NCI-H526 treated with DMSO at 0.1 percent for 48 hours (cell line): ENCODE measurements around the gene SIX2.

Experiments used
- DNase-seq: peaks from one replicate; lab custom pipeline; 2025; lab: John Stamatoyannopoulos, UW

Gene SIX2

DNA sequence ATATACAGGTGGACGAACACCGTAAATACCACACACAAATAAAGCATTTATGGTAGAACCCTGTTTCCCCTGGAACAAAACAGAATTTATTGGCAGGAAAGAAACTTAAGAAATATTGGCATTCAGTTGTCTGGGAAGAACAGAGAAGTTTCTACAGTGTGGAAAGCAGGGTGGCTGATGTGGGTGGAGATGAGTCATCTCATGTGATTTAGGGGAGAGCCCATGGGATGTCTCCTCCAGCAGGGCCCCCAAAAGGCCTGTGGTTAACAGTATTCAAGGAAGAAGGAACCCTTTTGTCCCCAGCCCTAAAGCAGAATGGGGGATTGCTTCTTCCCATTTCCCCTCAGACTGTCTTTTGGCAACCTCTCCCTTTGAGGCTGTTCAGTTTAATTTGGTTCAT, 43.6 kb downstream of the SIX2 start:
- no peak for DNase-seq

DNA sequence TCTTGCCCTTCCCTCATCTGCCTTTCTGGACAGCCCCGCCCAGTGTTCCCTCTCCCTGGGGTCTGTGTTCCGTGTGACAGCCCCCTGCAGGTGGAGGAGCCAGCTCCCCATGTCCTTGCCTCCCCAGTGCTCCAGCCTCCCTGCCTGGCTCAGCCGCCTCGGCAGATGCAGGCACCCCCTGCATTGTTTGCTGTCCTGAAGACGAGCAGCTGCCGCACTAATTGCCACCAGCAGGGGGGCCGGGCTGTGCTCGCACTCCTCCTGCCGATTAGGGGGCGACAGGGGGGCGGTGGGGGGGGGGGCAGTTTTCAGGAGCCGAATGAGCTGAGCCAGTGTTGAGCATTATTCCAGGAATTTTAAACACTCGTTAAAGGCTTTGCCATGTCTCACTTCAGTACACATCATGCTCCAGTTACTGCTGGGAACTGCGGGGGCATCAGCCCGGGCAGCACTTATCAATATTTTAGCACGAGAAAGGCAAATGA, 44.5 kb downstream of the SIX2 start:
- no peak for DNase-seq

DNA sequence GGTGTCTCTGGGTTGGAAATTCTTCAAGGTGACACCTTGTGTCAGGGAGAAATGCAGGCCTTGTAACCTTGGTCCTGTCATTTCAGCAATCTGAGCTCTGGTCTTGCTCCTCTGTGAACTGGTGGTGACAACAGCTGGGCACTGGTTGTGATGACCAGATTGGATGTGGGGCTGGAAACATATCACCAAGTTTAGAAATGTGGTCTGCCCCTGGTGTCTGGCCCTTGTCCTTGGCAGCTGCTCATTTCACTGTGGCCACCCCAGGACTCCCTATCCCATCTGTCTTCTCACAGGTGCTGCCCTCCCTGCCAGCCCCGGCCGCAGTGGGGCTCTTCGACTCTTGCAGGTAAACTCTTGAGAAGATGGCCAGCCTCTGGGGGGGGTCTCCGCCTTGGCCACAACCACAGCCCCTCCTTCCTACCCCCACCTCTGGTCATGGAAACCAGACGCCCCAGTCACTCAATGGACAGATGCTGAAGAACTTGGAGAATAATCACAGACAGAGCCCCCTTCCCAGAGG, 47.0 kb downstream of the SIX2 start:
- DNase-seq, result no peak

DNA sequence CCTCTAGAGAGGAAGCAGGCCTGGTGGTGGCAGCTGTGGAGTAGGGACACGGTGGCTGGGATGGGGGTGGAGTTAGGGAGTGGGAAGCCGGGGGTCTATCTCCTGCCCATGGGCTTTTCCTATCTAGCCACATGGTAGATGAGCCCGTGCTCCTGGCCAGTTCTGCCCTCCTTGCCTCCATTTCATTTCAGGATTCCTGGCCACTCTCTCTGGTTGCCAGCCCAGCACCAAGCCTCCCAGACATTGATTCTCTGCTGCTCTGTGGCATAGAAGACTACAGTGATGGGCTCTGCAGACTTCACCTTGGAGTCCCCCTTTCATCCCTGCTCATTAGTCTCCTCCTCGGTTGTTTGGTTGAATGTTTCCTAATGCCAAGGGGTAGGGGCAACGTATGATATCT, 48.4 kb downstream of the SIX2 start:
- DNase-seq, result no peak

DNA sequence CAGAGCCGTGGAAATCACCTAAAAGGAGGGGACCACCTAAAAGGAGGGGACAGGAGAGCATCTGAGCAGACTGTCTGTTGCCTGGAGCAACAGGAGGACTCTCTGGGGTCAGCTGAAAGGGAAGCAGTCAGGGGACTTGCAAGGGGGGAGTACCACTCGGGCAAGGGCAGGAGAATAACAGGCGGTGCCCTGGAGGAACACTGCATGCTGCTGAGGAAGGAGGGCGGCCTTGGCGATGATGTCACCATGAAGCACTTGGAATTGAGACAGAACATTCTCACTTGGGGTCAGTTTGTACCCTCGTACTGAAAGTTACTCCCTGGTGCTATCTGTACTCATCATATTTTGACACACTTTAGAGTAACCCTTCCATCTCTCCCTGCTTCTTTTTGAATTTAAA, 49.4 kb downstream of the SIX2 start:
- no peak for DNase-seq

DNA sequence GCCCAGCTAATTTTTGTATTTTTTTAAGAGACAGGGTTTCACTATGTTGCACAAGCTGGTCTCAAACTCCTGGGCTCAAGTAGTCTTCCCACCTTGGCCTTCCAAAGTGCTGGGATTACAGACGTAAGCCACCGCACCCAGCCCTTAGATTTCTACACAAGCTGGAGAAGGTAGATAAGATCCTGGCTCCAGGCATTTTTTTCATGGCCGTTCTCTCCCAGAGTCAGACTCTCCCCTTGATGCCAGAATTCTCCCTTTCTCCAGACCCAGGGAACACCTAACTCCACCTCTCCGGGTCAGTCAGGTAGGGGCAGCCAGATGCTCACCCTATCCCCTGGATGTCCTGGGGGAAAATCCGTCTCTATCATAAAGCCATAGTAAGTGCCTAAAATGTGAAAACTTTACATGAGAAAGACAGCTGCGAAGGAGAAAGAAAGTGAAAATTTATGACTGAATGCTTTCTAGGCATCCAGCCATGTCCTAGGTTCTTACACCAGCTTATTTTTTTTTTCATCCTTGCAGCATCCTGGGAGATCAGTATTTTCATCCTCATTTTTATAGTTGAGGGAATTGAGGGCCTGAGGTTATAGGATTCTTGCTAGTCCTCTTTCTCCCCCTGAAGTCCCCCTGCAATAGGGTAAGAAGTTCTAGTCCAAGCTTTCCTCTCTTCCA, 51.5 kb downstream of the SIX2 start:
- DNase-seq, result no peak

DNA sequence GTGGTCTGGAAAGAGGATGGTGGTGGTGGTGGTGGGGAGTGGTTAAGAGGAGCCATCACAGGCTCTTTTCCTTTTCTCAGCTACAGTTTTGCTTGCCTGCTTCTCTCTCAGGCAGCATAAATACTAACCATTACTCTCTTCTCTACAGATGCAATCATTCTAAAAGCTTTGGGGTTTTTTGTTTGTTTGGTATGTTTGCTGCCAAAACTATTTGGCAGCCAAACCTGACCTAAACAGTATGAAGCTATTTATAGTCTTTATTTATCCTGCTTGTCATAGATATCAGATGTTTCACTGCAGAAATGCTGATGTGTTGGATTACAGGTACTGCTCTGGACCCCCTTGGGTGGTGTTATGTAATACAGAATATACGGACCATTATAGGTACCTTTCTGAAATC, 52.4 kb downstream of the SIX2 start:
- no peak for DNase-seq

DNA sequence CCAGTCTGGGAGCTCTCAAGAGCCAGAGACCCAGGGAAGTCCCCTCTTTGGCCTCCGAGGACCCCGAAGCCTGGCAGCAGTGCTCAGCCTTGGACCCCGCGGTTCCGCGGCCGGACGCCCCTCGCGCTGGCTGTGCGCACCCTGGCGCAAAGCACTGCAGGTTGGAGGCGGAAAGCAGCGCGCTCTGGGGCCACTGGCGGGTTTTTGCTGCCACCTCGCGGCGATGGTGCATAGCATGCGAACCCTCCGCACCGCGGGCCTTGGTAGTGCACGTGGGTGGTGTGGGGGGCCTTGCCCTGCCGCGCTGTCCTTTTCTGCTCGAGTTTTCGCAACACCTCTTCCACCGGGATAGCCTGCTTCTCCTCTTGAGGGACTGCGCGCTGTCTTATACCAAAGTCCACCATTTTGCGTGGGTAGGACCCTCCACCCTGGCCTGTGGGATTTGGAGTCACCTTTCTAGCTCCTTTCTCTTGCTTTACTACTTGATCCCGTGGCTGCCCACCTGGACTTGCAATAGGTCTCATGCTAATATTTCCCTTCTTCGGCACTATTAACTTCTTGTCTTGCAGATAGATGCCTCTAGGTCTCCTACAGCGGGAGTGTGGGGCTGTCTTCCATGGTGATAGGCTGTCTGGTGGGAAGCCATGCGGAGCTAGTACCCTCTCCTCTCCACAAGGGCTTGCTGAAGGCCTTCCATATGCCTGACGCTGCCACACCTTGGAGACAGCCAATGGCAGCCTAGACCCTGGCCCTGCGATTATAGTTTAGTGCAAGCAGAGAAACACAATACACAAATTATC, 53.5 kb downstream of the SIX2 start:
- peak; percentile 14 for DNase-seq
